HCT116 (cell line): ENCODE results near the gene RNF166. TPM values are rescaled to one million over a fixed set of nuclear protein-coding genes. Genes with fewer than 3 reads are reported as not detected.

Experiments used
- ATAC-seq: fragments of 200-7000 bp; cut with Tn5 transposase; 2 replicates; pipeline ENCODE4 v1.9.1; 2020; ENCODE audit warnings: mild to moderate bottlenecking, moderate library complexity
- BruUV-seq: library from RNA; stranded (reverse); fragments of 400-500 nt; replicated peaks from 2 replicates; lab custom pipeline; 2021; lab: Mats Ljungman, UMichigan
- CTCF ChIA-PET: fragments of 300-600 bp; sonication (Branson Sonifier 250); formaldehyde crosslinking; loops from one replicate; lab custom pipeline; 2021; ENCODE audit warnings: antibody characterized with exemption; lab: Charles Lee
- POLR2A ChIA-PET: fragments of 300-600, 350-600 bp; sonication (Branson Sonifier 250); formaldehyde crosslinking; loops from one replicate; lab custom pipeline; 2021; ENCODE audit warnings: antibody characterized with exemption; lab: Charles Lee
- RAD21 ChIA-PET, 2 experiments: fragments of 300-600 bp; sonication (Branson Sonifier 250); formaldehyde crosslinking; loops; one replicate each; lab custom pipeline; 2023; ENCODE audit warnings: low total read pairs in 2 of 2; ENCODE audit not compliant: uncharacterized antibody in 2 of 2, unreplicated experiment in 2 of 2, low non-redundant PET in 1 of 2; lab: Charles Lee
- DNase-seq: peaks from one replicate; pipeline ENCODE4 v3.0.0-alpha.2; 2010; ENCODE audit warnings: low read depth, low spot score
- H2AFZ ChIP-seq: fragments of 200-600 bp; shearing (Covaris generic), sonication (generic); 2 replicates; pipeline ENCODE4 v1.6.1; 2017; ENCODE audit warnings: low read depth, mixed run types, mixed read lengths, antibody characterized with exemption, low read length; ENCODE audit not compliant: poor library complexity, severe bottlenecking
- H3K27ac ChIP-seq: 2 replicates; pipeline ENCODE4 v1.5.1; 2012; ENCODE audit warnings: low read depth, low read length
- H3K27me3 ChIP-seq: fragments of 200-600 bp; sonication (generic); 2 replicates; pipeline ENCODE4 v1.6.1; 2016; ENCODE audit warnings: mixed run types, low read length, mixed read lengths; ENCODE audit not compliant: insufficient read depth
- H3K36me3 ChIP-seq, 2 experiments: fragments of 200-500 bp in 1 of 2; fragments of 200-600 bp in 1 of 2; sonication (Bioruptor generic) in 1 of 2; sonication (generic) in 1 of 2; 2 replicates each; pipeline versions ENCODE4 v1.5.1 to v1.6.1; 2014 to 2016; ENCODE audit warnings: low read length in 2 of 2, inconsistent platforms in 1 of 2, mixed read lengths in 1 of 2, mixed run types in 1 of 2; ENCODE audit not compliant: insufficient read depth in 2 of 2, control insufficient read depth in 1 of 2
- H3K4me1 ChIP-seq, 2 experiments: fragments of 200-600 bp in 1 of 2; sonication (generic) in 1 of 2; 2 replicates each; pipeline versions ENCODE4 v1.5.1 to v1.6.1; 2012 to 2017; ENCODE audit warnings: low read length in 2 of 2, inconsistent platforms in 1 of 2, mild to moderate bottlenecking in 1 of 2, mixed read lengths in 1 of 2, mixed run types in 1 of 2, moderate library complexity in 1 of 2; ENCODE audit not compliant: insufficient read depth in 2 of 2, control insufficient read depth in 1 of 2
- H3K4me2 ChIP-seq: fragments of 200-600 bp; sonication (generic); 2 replicates; pipeline ENCODE4 v1.6.1; 2017; ENCODE audit warnings: mixed run types, low read length, mixed read lengths
- H3K4me3 ChIP-seq, 2 experiments: fragments of 200-600 bp in 1 of 2; sonication (generic) in 1 of 2; replicated peaks in 1 of 2; 2 replicates each; pipeline ENCODE4 v1.5.1; 2011 to 2016; ENCODE audit warnings: low read length in 2 of 2, control low read depth in 1 of 2, low read depth in 1 of 2, mild to moderate bottlenecking in 1 of 2, mixed read lengths in 1 of 2, mixed run types in 1 of 2
- H3K79me2 ChIP-seq: fragments of 200-600 bp; sonication (generic); 2 replicates; pipeline ENCODE4 v1.6.1; 2017; ENCODE audit warnings: mild to moderate bottlenecking, mixed run types, low read length, moderate library complexity, mixed read lengths; ENCODE audit not compliant: insufficient read depth
- H3K9ac ChIP-seq: fragments of 200-600 bp; sonication (generic); 2 replicates; pipeline ENCODE4 v1.6.1; 2016; ENCODE audit warnings: low read length, mixed read lengths
- H3K9me2 ChIP-seq: fragments of 200-600 bp; sonication (generic), shearing (Covaris generic); 2 replicates; pipeline ENCODE4 v1.6.1; 2017; ENCODE audit warnings: mixed run types, mild to moderate bottlenecking, moderate library complexity; ENCODE audit not compliant: insufficient read depth
- H3K9me3 ChIP-seq, 2 experiments: fragments of 200-500 bp in 1 of 2; fragments of 200-600 bp in 1 of 2; sonication (Bioruptor generic) in 1 of 2; sonication (generic) in 1 of 2; 2 replicates each; pipeline ENCODE4 v1.6.1; 2014 to 2017; ENCODE audit warnings: low read length in 2 of 2, mixed read lengths in 2 of 2, inconsistent platforms in 1 of 2, low read depth in 1 of 2, mild to moderate bottlenecking in 1 of 2, mixed run types in 1 of 2, moderate library complexity in 1 of 2; ENCODE audit not compliant: control insufficient read depth in 1 of 2, insufficient read depth in 1 of 2
- H4K20me1 ChIP-seq: fragments of 200-600 bp; sonication (generic), shearing (Covaris generic); 2 replicates; pipeline ENCODE4 v1.6.1; 2017; ENCODE audit warnings: mixed run types, mild to moderate bottlenecking, moderate library complexity; ENCODE audit not compliant: insufficient read depth
- ATF3 ChIP-seq: IDR thresholded peaks from 2 replicates; pipeline ENCODE4 v1.6.1; 2012
- CBX3 ChIP-seq: IDR thresholded peaks from 2 replicates; pipeline ENCODE4 v1.6.1; 2012; ENCODE audit warnings: low read depth
- CEBPB ChIP-seq: IDR thresholded peaks from 2 replicates; pipeline ENCODE4 v1.6.1; 2012; ENCODE audit warnings: low read depth
- CTCF ChIP-seq, 3 experiments: fragments of 200-600 bp in 1 of 3; sonication (generic) in 1 of 3; IDR thresholded peaks in 2 of 3; conservative IDR thresholded peaks in 1 of 3; 2 replicates each; pipeline ENCODE4 v1.5.1; 2012 to 2017; ENCODE audit warnings: low read depth in 2 of 3, low read length in 2 of 3, antibody characterized with exemption in 1 of 3, borderline replicate concordance in 1 of 3, control low read depth in 1 of 3, mild to moderate bottlenecking in 1 of 3, mixed read lengths in 1 of 3, mixed run types in 1 of 3, moderate library complexity in 1 of 3; ENCODE audit not compliant: insufficient read depth in 1 of 3
- ELF1 ChIP-seq: IDR thresholded peaks from 2 replicates; pipeline ENCODE4 v1.6.1; 2012; ENCODE audit warnings: low read depth, borderline replicate concordance
- EZH2 ChIP-seq: fragments of 200-600 bp; sonication (generic); IDR thresholded peaks from 2 replicates; pipeline ENCODE4 v1.6.1; 2017; ENCODE audit warnings: antibody characterized with exemption, mixed run types
- FOSL1 ChIP-seq: IDR thresholded peaks from 2 replicates; pipeline ENCODE4 v1.6.1; 2012; ENCODE audit warnings: low read depth
- REST ChIP-seq: IDR thresholded peaks from 2 replicates; pipeline ENCODE4 v1.6.1; 2012; ENCODE audit warnings: low read depth
- SIN3A ChIP-seq: IDR thresholded peaks from 2 replicates; pipeline ENCODE4 v1.6.1; 2012; ENCODE audit warnings: low read depth
- SP1 ChIP-seq: IDR thresholded peaks from 2 replicates; pipeline ENCODE4 v1.6.1; 2012; ENCODE audit warnings: low read depth
- SRF ChIP-seq: IDR thresholded peaks from 2 replicates; pipeline ENCODE4 v1.6.1; 2012; ENCODE audit warnings: low read depth
- TCF7L2 ChIP-seq: IDR thresholded peaks from 2 replicates; pipeline ENCODE4 v1.7.0; 2011; ENCODE audit warnings: borderline replicate concordance, inconsistent platforms; ENCODE audit not compliant: insufficient read depth, insufficient read length; ENCODE audit errors: extremely low read depth
- YY1 ChIP-seq: IDR thresholded peaks from 2 replicates; pipeline ENCODE4 v1.6.1; 2011; ENCODE audit warnings: low read length, low read depth, moderate library complexity, mild to moderate bottlenecking; ENCODE audit not compliant: insufficient replicate concordance; ENCODE audit errors: extremely low read depth
- ZFX ChIP-seq: fragments of 450-650 bp; IDR thresholded peaks from 2 replicates; pipeline ENCODE4 v1.6.1; 2017
- ZNF274 ChIP-seq: fragments of 200-500 bp; sonication (Bioruptor generic); IDR thresholded peaks from 2 replicates; pipeline ENCODE4 v1.6.1; 2014; ENCODE audit warnings: mild to moderate bottlenecking, low read depth, low read length, inconsistent platforms
- intact Hi-C: fragments of 100-400 bp; cut with micrococcal nuclease; formaldehyde crosslinking; loops from 2 replicates; pipeline ENCODE4 v1.10.0; 2022
- total RNA-seq: library from RNA; stranded (reverse); gene quantifications from one replicate; pipeline ENCODE4 v1.2.1, GENCODE V29; 2021; ENCODE audit not compliant: unreplicated experiment

Gene RNF166
- total RNA-seq, 1 experiment from 2014 or later: 39.4 TPM

GRCh38 chr16:88688013-88688778 lies 18.0 kb downstream of the RNF166 start:
- Histone ChIP-seq H3K79me2 (no peaks in the 10 kb centered on the region), H3K4me1 (peaks cover 25 to 38% of the 10 kb centered on the region in 2 experiments), H3K4me2 (peak overlapping the region; percentile 46), H2AFZ (no peak overlapping the region), H3K4me3 (no peak overlapping the region), H3K27me3 (no peaks in the 10 kb centered on the region), H4K20me1 (no peaks in the 10 kb centered on the region), H3K9ac (no peak overlapping the region), H3K9me3 (no peaks in the 10 kb centered on the region), H3K27ac (no peak overlapping the region)
- ATAC-seq (no peak), DNase-seq (no peak)
- CTCF ChIA-PET: interaction anchor here (1.2 to 1.6 kb wide), 2 partner anchors 15 to 49 kb away, joined by 3 to 5 read pairs; no protein-coding TSS in a partner anchor
- intact Hi-C loops: no loop called here
- no TSS peak for BruUV-seq
- TF ChIP-seq ZFX (no peak), ATF3 (no peak), YY1 (no peak), SP1 (no peak), TCF7L2 (no peak), CTCF (IDR thresholded peaks at IDR 0.05 in 2 of 3, conservative IDR thresholded peaks at IDR 0.05 in 1 of 3; ENCODE audit: borderline replicate concordance in 1 of 3, insufficient read depth in 1 of 3, low read depth in 2 of 3, low read length in 2 of 3) (no peak), ELF1 (no peak), CBX3 (no peak), SIN3A (no peak), EZH2 (no peak), ZNF274 (no peak), CEBPB (no peak), SRF (no peak), FOSL1 (no peak), REST (no peak)
- TF ChIP-seq, all 23 proteins: peak for 0
- Histone ChIP-seq H3K36me3 (no peaks in the 10 kb centered on the region), H3K9me2 (no peaks in the 10 kb centered on the region)
- POLR2A ChIA-PET: no interaction called here
- RAD21 ChIA-PET: no interaction called here
